Esophagus squamous epithelium (tissue), 4 donors: ENCODE data around the gene CNOT6.

ENCODE experiments used
- POLR2A ChIP-seq, 4 donors: fragments of 450-650 bp; IDR thresholded peaks; one replicate each; pipeline ENCODE4 v1.6.1; 2017; ENCODE audit warnings: antibody characterized with exemption in 4 of 4, mild to moderate bottlenecking in 4 of 4, moderate library complexity in 3 of 4
- TF ChIP-seq, protein P1 (sequence below), 6 experiments: fragments of 450-650 bp in 4 of 6; fragments of 200-600 bp in 2 of 6; sonication (generic) in 2 of 6; IDR thresholded peaks; one replicate each; pipeline ENCODE4 v1.5.1; 2016 to 2019; ENCODE audit warnings: antibody characterized with exemption in 6 of 6, mild to moderate bottlenecking in 4 of 6, moderate library complexity in 4 of 6

DNA sequence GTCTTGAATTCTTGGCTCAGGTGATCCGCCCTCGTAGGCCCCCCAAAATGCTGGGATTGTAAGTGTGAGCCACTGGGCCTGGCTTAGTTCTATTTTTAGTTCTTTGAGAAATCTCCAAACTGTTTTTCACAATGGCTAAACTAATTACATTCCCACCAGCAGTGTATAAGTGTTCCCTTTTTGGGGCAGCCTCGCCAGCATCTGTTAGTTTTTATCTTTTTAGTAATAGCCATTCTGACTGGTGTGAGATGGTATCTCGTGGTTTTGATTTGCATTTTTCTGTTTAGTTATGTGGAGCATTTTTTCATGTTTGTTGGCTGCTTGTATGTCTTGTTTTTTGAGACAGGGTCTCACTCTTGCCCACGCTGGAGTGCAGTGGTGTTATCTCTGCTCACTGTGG, 28.2 kb downstream of the CNOT6 start:
- no peak for TF ChIP-seq POLR2A (IDR thresholded peaks at IDR 0.05)
- TF ChIP-seq, protein P1, sequence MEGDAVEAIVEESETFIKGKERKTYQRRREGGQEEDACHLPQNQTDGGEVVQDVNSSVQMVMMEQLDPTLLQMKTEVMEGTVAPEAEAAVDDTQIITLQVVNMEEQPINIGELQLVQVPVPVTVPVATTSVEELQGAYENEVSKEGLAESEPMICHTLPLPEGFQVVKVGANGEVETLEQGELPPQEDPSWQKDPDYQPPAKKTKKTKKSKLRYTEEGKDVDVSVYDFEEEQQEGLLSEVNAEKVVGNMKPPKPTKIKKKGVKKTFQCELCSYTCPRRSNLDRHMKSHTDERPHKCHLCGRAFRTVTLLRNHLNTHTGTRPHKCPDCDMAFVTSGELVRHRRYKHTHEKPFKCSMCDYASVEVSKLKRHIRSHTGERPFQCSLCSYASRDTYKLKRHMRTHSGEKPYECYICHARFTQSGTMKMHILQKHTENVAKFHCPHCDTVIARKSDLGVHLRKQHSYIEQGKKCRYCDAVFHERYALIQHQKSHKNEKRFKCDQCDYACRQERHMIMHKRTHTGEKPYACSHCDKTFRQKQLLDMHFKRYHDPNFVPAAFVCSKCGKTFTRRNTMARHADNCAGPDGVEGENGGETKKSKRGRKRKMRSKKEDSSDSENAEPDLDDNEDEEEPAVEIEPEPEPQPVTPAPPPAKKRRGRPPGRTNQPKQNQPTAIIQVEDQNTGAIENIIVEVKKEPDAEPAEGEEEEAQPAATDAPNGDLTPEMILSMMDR (IDR thresholded peaks at IDR 0.05), result no peak
